ENCODE results near the gene CA5B. TPM values are rescaled to one million over a fixed set of nuclear protein-coding genes. Genes with fewer than 3 reads are reported as not detected.
"Not testable (repeated sequence)": the region's sequence is repeated elsewhere in the genome, so short reads cannot be mapped to it uniquely, and the experiment has no call there.

The CA5B gene
- total RNA-seq, 2 experiments from 2014 or later = 18.5 to 23.4 TPM

DNA sequence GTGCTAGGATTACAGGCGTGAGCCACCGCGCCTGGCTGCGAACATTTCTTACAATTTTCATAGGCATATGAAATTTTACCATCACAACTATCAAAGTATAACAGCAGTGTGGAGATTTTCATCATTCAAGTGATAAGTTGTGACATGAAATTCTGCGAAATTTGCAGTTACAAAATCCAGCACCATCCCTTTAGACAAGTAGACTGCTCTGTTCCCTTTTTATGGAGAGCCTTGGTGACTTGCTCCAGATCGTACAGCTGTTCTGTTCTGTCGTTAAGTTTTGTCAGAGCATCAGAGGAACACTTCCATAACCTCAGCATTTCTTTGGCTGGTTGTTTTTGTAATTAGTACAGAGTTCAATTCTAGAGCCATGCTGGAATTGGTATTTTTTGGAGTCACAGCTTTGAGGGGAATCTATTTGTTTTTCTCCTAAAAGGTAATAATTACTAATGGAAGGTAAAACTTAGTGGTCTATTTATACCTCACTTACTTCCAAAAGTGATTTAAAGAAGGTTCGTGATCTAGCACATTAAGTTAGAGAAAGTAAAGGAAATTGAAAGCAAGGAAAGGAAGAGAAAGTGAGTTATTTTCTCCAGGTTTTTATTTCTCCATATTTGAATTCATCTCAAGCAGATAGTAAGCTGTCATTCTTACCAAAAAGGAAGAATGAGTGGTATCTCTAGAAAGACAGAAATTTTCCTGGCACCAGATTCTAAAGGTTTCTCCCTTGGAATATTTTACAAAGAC, 74.3 kb downstream of the CA5B start:
- Mint-ChIP-seq H3K27ac (no peak overlapping the region), H3K4me1 (peaks cover 26% of the 10 kb centered on the region), H3K27me3 (no peaks in the 10 kb centered on the region), H3K4me3 (no peak overlapping the region), H3K36me3 (peaks cover 12% of the 10 kb centered on the region), H3K9me3 (no peaks in the 10 kb centered on the region)
- ATAC-seq (ENCODE audit: low read depth) (no peak), DNase-seq (no peak)
- POLR2A ChIA-PET = interaction anchor here (1.3 kb wide), 1 partner anchor 42 kb away, joined by 5 read pairs; the partner anchor contains the start of gene AP1S2

DNA sequence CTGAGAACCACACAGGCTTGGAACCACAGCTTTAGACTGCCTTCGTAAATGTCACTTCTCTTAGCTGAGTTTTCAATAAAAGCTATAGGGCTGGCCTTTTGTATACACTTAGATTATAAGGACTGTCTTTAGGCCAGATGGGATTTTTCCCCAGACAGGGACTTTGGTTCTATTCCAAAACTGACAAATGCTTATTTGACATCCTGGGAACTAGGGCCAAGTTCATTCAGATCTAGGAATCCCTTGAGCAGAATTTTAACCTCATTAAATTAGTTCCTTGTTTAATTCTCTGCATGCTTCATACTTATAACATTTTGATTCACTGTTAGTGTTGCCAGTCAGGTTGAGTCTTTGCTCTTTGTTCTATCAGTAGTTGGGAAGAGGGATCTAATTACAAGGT, 75.3 kb downstream of the CA5B start:
- ATAC-seq (ENCODE audit: low read depth) = no peak
- H3K36me3 Mint-ChIP-seq = peaks cover 16% of the 10 kb centered on the region
- DNase-seq = no peak
- H3K27ac Mint-ChIP-seq = no peak overlapping the region
- no peak overlapping the region for H3K4me3 Mint-ChIP-seq
- H3K4me1 Mint-ChIP-seq = peaks cover 30% of the 10 kb centered on the region
- H3K9me3 Mint-ChIP-seq = no peaks in the 10 kb centered on the region
- no peaks in the 10 kb centered on the region for H3K27me3 Mint-ChIP-seq
- POLR2A ChIA-PET = interaction anchor here (1.3 kb wide), 1 partner anchor 41 kb away, joined by 5 read pairs; the partner anchor contains the start of gene AP1S2

DNA sequence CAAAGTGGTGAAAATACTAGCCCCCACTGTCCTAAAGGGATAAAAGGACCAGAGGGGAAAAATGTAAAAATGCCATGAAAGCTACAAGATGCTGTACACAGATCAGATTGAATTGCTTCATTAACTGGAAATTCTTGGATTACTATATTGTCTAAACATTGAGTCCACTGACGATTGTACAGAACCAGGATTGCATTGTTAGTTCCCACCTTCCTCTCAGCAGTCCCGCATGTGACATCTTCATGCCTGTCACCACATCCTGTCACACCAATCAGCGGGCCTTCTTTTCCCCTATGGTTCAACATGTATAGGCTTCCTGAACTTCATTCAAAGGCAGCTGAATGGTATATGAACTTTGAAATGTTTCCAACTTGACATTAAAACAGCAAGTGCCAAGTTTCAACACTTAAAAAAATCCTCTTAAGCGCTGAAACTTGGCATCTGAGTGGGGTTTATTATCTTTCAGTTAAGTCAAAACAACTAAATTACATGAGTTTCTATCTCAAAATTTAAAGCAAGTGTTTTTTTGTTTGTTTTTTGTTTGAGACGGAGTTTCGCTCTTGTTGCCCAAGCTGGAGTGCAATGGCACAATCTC, 76.8 kb downstream of the CA5B start:
- ATAC-seq (ENCODE audit: low read depth) (no peak), DNase-seq (no peak)
- no peak overlapping the region for H3K4me3 Mint-ChIP-seq
- H3K27ac Mint-ChIP-seq = peak overlapping the region; percentile 54
- peaks cover 15% of the 10 kb centered on the region for H3K36me3 Mint-ChIP-seq
- no peaks in the 10 kb centered on the region for H3K27me3 Mint-ChIP-seq
- no peaks in the 10 kb centered on the region for H3K9me3 Mint-ChIP-seq
- peaks cover 30% of the 10 kb centered on the region for H3K4me1 Mint-ChIP-seq
- POLR2A ChIA-PET = no interaction called here

DNA sequence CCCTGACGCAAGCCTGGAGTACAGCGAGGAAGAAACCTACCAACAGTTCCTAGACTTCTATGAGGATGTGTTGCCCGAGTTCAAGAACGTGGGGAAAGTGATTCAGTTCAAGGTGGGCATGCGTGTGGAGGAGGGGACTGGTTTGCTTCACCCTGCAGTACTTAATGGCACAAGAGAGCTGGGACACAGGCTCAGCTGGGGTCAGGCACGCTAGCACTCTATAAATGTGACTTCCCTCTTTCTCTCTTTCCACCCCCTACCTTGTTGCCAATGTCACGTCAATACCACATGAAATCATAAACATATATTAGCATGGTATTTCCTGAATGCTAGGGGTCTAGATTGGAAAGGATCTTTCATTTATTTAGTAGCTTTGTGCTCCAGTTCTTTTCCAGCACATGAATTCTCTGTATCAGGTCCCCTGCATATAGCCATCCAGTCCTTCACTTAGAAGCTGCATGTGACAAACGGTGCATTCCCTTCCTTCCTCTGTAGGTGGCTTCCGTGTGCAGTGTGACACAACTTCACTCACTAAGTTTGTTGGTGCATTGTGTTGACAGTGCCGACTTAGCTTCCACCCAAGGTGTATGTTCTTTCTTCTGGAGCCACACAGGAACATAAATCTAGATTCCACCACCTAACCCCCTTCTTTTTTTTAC, 77.8 kb downstream of the CA5B start:
- peak overlapping the region; percentile 10 for H3K4me3 Mint-ChIP-seq
- H3K27ac Mint-ChIP-seq = peak overlapping the region; percentile 38
- POLR2A ChIA-PET = no interaction called here
- peaks cover 22% of the 10 kb centered on the region for H3K36me3 Mint-ChIP-seq
- DNase-seq = no peak
- no peaks in the 10 kb centered on the region for H3K27me3 Mint-ChIP-seq
- ATAC-seq (ENCODE audit: low read depth) = peak; percentile 65
- no peaks in the 10 kb centered on the region for H3K9me3 Mint-ChIP-seq
- peaks cover 32% of the 10 kb centered on the region for H3K4me1 Mint-ChIP-seq

DNA sequence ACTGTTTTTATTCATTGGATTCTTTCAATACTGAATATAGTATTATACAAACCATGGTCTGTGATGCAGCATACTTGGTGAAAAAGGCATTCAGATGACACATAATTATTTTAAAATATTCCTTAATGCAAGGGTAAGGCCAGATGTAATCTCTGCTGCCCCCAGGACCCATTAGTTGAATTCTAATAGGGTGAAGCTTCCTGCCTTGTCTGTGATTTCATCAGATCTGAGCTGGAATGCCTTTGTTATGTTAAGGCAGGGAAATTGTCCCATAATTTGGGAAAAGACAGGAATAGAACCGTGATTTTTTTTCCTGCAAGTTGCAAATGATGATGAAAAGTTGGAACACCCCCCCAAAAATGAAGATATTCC, 78.4 kb downstream of the CA5B start:
- POLR2A ChIA-PET = no interaction called here
- Mint-ChIP-seq H3K27me3 (no peaks in the 10 kb centered on the region), H3K27ac (peak overlapping the region; percentile 38), H3K4me3 (peak overlapping the region; percentile 10), H3K9me3 (no peaks in the 10 kb centered on the region), H3K4me1 (peaks cover 32% of the 10 kb centered on the region), H3K36me3 (peaks cover 25% of the 10 kb centered on the region)
- ATAC-seq (ENCODE audit: low read depth) (no peak), DNase-seq (no peak)

DNA sequence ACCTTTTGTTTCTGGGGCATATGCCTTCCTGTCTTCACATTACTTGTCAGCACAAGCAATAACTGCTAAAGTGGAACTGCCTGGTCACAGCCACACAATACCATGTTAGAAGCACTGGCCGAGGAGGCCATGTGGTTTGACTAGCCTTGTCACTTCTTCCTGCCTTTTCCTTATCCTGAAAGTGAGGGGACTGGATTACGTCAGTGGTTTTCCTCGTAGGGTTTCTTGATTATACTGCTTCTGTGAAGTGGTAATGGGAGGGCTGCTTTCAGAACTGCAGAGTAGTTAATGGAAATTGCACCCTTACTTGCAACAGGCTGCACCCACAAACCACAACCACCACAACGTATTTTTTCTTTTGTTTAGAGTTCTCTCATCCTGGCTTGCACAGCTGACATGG, 78.8 kb downstream of the CA5B start:
- H3K27ac Mint-ChIP-seq = peak overlapping the region; percentile 80
- H3K36me3 Mint-ChIP-seq = peaks cover 26% of the 10 kb centered on the region
- POLR2A ChIA-PET = no interaction called here

DNA sequence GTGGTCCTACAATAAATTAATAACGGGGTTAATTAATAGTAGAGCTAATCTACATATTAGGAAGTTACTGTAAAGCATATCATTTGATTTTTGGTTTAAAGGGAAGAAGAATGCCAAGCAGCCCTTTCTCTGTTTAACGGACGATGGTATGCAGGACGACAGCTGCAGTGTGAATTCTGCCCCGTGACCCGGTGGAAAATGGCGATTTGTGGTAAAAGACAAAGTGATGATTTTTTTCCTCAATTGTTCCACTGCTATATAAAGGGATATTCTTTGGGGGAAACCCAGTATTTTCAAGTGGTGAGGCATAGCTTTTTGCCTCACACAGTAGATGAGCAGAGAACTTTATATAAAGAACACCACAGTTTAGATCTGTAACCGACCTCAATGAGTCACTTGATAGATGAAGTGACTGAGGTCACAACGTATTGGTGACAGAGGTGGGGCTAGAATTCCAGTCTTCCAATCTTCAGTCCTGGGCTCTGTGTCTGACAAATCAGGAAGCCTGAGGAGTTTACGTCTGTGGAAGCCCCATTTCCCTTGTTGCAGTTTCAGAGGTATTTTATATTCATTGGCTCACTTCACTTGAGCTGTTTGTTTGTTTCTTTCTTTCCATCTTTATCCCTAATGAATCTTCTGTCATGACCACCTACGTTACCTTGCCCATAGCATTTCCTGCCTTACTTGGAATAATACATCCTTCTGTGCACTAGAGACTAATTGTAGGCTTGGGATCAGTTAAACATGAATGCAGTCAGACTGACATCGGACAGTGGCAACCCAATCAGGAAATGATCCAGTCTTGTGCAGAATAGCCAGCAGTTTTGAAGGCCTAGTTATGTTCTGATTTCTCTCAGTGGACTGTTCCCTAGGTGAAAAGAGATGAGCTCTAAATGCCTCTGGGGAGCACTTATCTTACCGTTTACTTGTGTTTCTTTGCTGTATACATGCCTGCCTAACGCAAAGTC, 82.3 kb downstream of the CA5B start:
- DNase-seq (no peak), ATAC-seq (ENCODE audit: low read depth) (no peak)
- H3K4me3 Mint-ChIP-seq = no peak overlapping the region
- no peaks in the 10 kb centered on the region for H3K9me3 Mint-ChIP-seq
- H3K4me1 Mint-ChIP-seq = peaks cover 20% of the 10 kb centered on the region
- H3K27ac Mint-ChIP-seq = peak overlapping the region; percentile 16
- H3K27me3 Mint-ChIP-seq = no peaks in the 10 kb centered on the region
- peaks cover 21% of the 10 kb centered on the region for H3K36me3 Mint-ChIP-seq
- POLR2A ChIA-PET = no interaction called here

More for the DNA sequence above, 78.8 kb downstream of the CA5B start:
- ATAC-seq (ENCODE audit: low read depth) (peak; percentile 79), DNase-seq (peak; percentile 26)
- H3K27me3 Mint-ChIP-seq = no peaks in the 10 kb centered on the region
- no peaks in the 10 kb centered on the region for H3K9me3 Mint-ChIP-seq
- peaks cover 32% of the 10 kb centered on the region for H3K4me1 Mint-ChIP-seq
- peak overlapping the region; percentile 58 for H3K4me3 Mint-ChIP-seq

DNA sequence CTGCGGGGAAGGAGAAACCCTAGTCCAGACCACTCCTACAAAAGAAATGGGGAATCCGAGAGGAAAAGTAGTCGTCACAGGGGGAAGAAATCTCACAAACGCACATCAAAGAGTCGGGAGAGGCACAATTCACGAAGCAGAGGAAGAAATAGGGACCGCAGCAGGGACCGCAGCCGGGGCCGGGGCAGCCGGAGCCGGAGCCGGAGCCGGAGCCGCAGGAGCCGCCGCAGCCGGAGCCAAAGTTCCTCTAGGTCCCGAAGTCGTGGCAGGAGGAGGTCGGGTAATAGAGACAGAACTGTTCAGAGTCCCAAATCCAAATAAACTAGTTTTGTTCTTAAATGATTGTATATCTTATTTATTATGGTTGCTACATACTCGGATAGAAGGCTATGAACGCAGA, 84.9 kb downstream of the CA5B start:
- Mint-ChIP-seq H3K36me3 (peaks cover 20% of the 10 kb centered on the region), H3K9me3 (no peaks in the 10 kb centered on the region), H3K4me1 (peaks cover 5% of the 10 kb centered on the region), H3K27ac (peak overlapping the region; percentile 32), H3K4me3 (no peak overlapping the region), H3K27me3 (no peaks in the 10 kb centered on the region)
- POLR2A ChIA-PET = no interaction called here
- DNase-seq (no peak), ATAC-seq (ENCODE audit: low read depth) (no peak)

DNA sequence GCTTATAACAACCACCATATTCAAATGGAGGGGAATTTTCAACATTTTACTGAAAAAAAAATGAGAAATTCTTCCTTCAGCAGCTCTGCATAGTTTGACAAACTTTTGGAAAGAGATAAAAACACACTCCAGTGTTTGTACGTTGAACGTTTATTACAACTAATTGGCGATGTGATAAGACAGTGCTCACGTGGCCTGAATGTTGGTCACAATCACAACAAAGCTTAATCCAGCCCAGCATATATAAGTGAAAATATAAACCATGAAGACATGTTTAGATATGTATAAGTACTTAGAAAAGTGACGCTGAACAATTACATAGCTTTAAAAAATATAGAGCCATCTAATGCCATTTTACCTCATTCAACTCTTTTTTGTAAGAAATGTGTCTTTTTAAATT, 87.9 kb downstream of the CA5B start:
- no peak for ATAC-seq (ENCODE audit: low read depth)
- Mint-ChIP-seq H3K27me3 (no peaks in the 10 kb centered on the region), H3K36me3 (peaks cover 9% of the 10 kb centered on the region), H3K4me1 (no peaks in the 10 kb centered on the region), H3K27ac (no peak overlapping the region), H3K9me3 (no peaks in the 10 kb centered on the region), H3K4me3 (no peak overlapping the region)
- POLR2A ChIA-PET = no interaction called here
- DNase-seq = no peak

DNA sequence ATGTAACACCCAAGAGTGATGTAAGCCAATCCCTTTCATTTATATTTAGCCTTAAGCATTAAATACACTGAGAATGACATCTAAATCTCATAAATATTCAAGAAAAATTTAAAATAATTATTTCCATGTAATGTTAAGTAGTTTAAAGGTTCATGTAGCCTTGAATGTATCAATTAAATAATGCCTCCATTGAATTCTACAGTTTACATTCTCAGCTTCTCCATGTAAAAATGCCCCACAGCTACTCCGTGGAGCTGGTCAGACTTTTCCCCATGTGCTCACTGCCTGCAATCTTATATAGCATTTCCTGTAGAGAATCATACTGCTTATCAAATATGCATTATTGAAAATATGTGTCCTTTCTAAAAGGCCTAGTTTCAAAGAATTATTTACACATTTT, 91.1 kb downstream of the CA5B start:
- peaks cover 4% of the 10 kb centered on the region for H3K36me3 Mint-ChIP-seq
- no peak overlapping the region for H3K27ac Mint-ChIP-seq
- no peaks in the 10 kb centered on the region for H3K27me3 Mint-ChIP-seq
- no peaks in the 10 kb centered on the region for H3K9me3 Mint-ChIP-seq
- peaks cover 2% of the 10 kb centered on the region for H3K4me1 Mint-ChIP-seq
- no peak for ATAC-seq (ENCODE audit: low read depth)
- POLR2A ChIA-PET = no interaction called here
- H3K4me3 Mint-ChIP-seq = no peak overlapping the region
- DNase-seq = no peak

DNA sequence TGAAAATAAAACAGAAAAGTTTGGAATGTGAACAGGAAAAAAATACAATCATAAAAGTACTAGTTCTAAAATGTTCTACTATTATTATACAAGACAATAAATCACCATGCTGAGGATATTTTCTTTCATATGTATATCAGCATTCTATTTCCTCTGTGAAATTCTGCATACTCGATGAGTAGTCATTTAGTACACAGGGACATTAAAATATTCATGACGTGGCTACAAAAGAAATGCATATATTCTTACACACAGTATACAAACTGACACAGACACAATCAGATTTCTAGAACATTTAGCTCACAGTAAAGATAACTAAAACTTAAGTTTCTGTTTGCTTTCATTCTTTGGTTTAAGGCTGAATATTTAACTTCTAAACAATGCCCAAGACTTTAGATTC, 93.3 kb downstream of the CA5B start:
- POLR2A ChIA-PET; H3K4me1 Mint-ChIP-seq; H3K27me3 Mint-ChIP-seq; H3K4me3 Mint-ChIP-seq; DNase-seq; H3K9me3 Mint-ChIP-seq; H3K27ac Mint-ChIP-seq; ATAC-seq (ENCODE audit: low read depth); H3K36me3 Mint-ChIP-seq: not testable (repeated sequence)

DNA sequence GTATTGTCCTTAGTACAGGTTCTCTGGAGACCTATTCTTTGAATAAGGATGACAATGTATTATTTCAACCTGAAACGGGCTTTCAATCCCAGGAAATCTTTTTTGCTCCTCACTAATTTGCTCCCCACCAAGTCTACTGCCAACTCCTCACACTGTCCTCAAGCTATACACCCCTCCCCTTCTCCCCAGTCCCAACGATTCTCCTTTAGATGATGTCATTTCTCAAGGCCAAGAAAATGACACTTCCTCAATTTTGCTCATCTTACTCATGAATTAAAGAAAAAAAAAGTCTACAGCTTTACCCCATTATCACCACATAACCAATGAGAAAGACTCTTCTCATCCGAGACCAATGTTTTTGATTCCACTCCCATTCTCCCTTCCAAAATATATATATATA, 96.0 kb downstream of the CA5B start:
- Mint-ChIP-seq H3K9me3 (no peaks in the 10 kb centered on the region), H3K27me3 (no peaks in the 10 kb centered on the region), H3K4me3 (no peak overlapping the region), H3K27ac (peak overlapping the region; percentile 21), H3K36me3 (no peaks in the 10 kb centered on the region), H3K4me1 (peaks cover 2% of the 10 kb centered on the region)
- POLR2A ChIA-PET = no interaction called here
- DNase-seq (no peak), ATAC-seq (ENCODE audit: low read depth) (no peak)
